ENCODE measurements around the gene GLB1L2.

DNA sequence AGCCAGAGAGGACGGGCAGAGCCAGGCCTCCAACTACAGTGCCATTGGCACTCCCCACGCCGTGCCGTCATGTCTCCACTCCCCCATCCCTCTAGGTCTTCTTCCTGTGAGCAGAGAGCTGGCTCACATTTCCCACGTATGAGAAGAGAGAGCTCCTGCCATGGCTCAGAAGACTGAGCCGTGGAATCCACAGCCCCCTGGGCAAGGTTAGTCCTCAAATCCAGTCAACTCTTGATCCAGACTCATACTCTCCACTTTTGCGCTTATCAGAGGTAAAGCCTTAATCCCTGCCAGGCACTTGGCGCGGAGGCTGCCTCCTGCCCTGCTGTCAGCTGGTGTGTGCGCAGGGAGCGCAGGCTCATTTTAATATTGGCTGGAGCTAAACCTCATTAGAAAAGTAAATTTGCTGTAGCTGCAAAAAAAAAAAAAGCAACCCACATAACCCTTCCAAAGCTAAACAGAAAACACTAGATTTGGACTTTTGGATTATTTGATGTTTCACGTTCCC, 75.6 kb downstream of the GLB1L2 start:
- TF ChIP-seq, protein P1, sequence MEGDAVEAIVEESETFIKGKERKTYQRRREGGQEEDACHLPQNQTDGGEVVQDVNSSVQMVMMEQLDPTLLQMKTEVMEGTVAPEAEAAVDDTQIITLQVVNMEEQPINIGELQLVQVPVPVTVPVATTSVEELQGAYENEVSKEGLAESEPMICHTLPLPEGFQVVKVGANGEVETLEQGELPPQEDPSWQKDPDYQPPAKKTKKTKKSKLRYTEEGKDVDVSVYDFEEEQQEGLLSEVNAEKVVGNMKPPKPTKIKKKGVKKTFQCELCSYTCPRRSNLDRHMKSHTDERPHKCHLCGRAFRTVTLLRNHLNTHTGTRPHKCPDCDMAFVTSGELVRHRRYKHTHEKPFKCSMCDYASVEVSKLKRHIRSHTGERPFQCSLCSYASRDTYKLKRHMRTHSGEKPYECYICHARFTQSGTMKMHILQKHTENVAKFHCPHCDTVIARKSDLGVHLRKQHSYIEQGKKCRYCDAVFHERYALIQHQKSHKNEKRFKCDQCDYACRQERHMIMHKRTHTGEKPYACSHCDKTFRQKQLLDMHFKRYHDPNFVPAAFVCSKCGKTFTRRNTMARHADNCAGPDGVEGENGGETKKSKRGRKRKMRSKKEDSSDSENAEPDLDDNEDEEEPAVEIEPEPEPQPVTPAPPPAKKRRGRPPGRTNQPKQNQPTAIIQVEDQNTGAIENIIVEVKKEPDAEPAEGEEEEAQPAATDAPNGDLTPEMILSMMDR (IDR thresholded peaks at IDR 0.05; ENCODE audit: insufficient read depth, low read length), result no peak
- TF ChIP-seq GABPA (IDR thresholded peaks at IDR 0.05; ENCODE audit: low read depth) (no peak), POLR2AphosphoS5 (IDR thresholded peaks at IDR 0.05; ENCODE audit: low read depth) (no peak)
